CD4-positive, alpha-beta T cell (primary cell): ENCODE measurements around the gene RHOXF2B. TPM values are rescaled to one million over a fixed set of nuclear protein-coding genes. Genes with fewer than 3 reads are reported as not detected.

Experiments
- ATAC-seq: fragments of 200-7000 bp; cut with Tn5 transposase; one replicate; pipeline ENCODE4 v1.10.0; 2022; ENCODE audit warnings: mild to moderate bottlenecking; ENCODE audit not compliant: poor library complexity
- CTCF ChIA-PET: fragments of 350-600 bp; sonication (Branson Sonifier 250); formaldehyde crosslinking; loops from one replicate; lab custom pipeline; 2021; ENCODE audit warnings: antibody characterized with exemption, inconsistent platforms; lab: Charles Lee
- POLR2A ChIA-PET: fragments of 350-600 bp; sonication (Branson Sonifier 250); formaldehyde crosslinking; loops from one replicate; lab custom pipeline; 2021; ENCODE audit warnings: antibody characterized with exemption, inconsistent platforms; lab: Charles Lee
- DNase-seq, 14 experiments: peaks; one replicate each; pipeline ENCODE4 v3.0.0-alpha.2; 2013 to 2020; ENCODE audit warnings: mixed read lengths in 2 of 14
- H3K27ac ChIP-seq, 2 donors: one replicate each; pipeline versions ENCODE4 v1.5.1 to v1.7.0; 2013; ENCODE audit warnings: low read length in 2 of 2, low read depth in 1 of 2, mild to moderate bottlenecking in 1 of 2
- H3K27me3 ChIP-seq, 2 experiments: 1 replicate in 1 of 2; 2 replicates in 1 of 2; pipeline versions ENCODE4 v1.6.1 to v1.7.0; 2013; ENCODE audit warnings: low read length in 2 of 2, control low read depth in 1 of 2, mild to moderate bottlenecking in 1 of 2, moderate library complexity in 1 of 2; ENCODE audit not compliant: insufficient read depth in 2 of 2, control insufficient read depth in 1 of 2
- H3K36me3 ChIP-seq: one replicate; pipeline ENCODE4 v1.6.1; 2013; ENCODE audit warnings: low read length, control low read depth; ENCODE audit not compliant: insufficient read depth
- H3K4me1 ChIP-seq: one replicate; pipeline ENCODE4 v1.6.1; 2013; ENCODE audit warnings: low read length, control low read depth; ENCODE audit not compliant: insufficient read depth
- H3K4me3 ChIP-seq: one replicate; pipeline ENCODE4 v1.5.1; 2013; ENCODE audit warnings: mild to moderate bottlenecking, low read length, moderate library complexity
- H3K9me3 ChIP-seq, 2 experiments: 1 replicate in 1 of 2; 2 replicates in 1 of 2; pipeline versions ENCODE4 v1.6.1 to v1.7.0; 2013; ENCODE audit warnings: low read length in 2 of 2, mild to moderate bottlenecking in 2 of 2, control low read depth in 1 of 2, moderate library complexity in 1 of 2; ENCODE audit not compliant: control insufficient read depth in 1 of 2, insufficient read depth in 1 of 2
- H3K27ac Mint-ChIP-seq: one replicate; pipeline ENCODE4 v1.8.0; 2020; ENCODE audit warnings: mixed read lengths
- H3K27me3 Mint-ChIP-seq: one replicate; pipeline ENCODE4 v1.8.0; 2021; ENCODE audit warnings: mixed read lengths
- H3K36me3 Mint-ChIP-seq: one replicate; pipeline ENCODE4 v1.8.0; 2021; ENCODE audit warnings: low read depth, mixed read lengths
- H3K4me1 Mint-ChIP-seq: one replicate; pipeline ENCODE4 v1.8.0; 2021; ENCODE audit warnings: low read depth, mixed read lengths
- H3K4me3 Mint-ChIP-seq: one replicate; pipeline ENCODE4 v1.8.0; 2020; ENCODE audit warnings: mild to moderate bottlenecking, mixed read lengths
- H3K9me3 Mint-ChIP-seq: one replicate; pipeline ENCODE4 v1.8.0; 2020; ENCODE audit warnings: mixed read lengths
- intact Hi-C, 2 experiments: fragments of 100-400 bp; cut with DNase I in 1 of 2; cut with micrococcal nuclease in 1 of 2; formaldehyde crosslinking; loops; one replicate each; pipeline versions ENCODE4 v1.15.1 to v1.9.0; 2023 to 2025; cut with DNase I, micrococcal nuclease
- total RNA-seq, 174 experiments: library from RNA in 2 of 174; stranded (reverse) in 2 of 174; gene quantifications; one replicate each; pipeline ENCODE4 v1.2.3 and lab custom pipeline; 2021 to 2026
- TF ChIP-seq, protein P1 (sequence below): fragments of 200-600 bp; IDR thresholded peaks from one replicate; pipeline ENCODE4 v1.8.0; 2022; ENCODE audit warnings: antibody characterized with exemption, mild to moderate bottlenecking

The RHOXF2B gene
- total RNA-seq, 2 experiments from 2014 or later, result not detected

DNA sequence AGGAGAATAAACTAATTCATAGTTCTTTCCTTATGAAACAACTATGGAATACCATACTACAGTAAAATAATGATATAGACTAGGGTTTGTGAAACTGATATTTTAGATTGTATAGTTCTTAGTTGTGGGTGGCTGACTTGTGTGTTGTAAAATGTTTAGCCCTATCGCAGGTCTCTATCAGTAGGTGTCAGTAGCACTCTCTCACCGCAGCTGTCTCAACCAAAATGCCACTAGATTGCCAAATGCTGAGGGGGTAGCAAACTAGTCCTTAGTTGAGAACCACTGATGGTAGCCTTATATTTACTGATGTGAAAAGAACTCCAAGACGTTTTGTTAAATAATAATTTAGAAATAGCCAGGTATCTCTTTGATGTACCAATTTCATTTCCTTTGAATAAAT is 48.1 kb downstream of the RHOXF2B start:
- H3K27ac Mint-ChIP-seq, result no peak overlapping the region
- no peaks in the 10 kb centered on the region for H3K9me3 ChIP-seq
- H3K4me3 ChIP-seq, result no peak overlapping the region
- ChIA-PET CTCF (no interaction called here), POLR2A (no interaction called here)
- no peaks in the 10 kb centered on the region for H3K9me3 Mint-ChIP-seq
- no peak overlapping the region for H3K4me3 Mint-ChIP-seq
- no peaks in the 10 kb centered on the region for H3K4me1 ChIP-seq
- no peak overlapping the region for H3K27ac ChIP-seq
- TF ChIP-seq, protein P1, sequence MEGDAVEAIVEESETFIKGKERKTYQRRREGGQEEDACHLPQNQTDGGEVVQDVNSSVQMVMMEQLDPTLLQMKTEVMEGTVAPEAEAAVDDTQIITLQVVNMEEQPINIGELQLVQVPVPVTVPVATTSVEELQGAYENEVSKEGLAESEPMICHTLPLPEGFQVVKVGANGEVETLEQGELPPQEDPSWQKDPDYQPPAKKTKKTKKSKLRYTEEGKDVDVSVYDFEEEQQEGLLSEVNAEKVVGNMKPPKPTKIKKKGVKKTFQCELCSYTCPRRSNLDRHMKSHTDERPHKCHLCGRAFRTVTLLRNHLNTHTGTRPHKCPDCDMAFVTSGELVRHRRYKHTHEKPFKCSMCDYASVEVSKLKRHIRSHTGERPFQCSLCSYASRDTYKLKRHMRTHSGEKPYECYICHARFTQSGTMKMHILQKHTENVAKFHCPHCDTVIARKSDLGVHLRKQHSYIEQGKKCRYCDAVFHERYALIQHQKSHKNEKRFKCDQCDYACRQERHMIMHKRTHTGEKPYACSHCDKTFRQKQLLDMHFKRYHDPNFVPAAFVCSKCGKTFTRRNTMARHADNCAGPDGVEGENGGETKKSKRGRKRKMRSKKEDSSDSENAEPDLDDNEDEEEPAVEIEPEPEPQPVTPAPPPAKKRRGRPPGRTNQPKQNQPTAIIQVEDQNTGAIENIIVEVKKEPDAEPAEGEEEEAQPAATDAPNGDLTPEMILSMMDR, result no peak
- intact Hi-C loops, result no loop called here
- ATAC-seq (no peak), DNase-seq (no peak)
- H3K4me1 Mint-ChIP-seq, result no peaks in the 10 kb centered on the region
- peaks cover 0 to 6% of the 10 kb centered on the region in 2 experiments for H3K27me3 ChIP-seq
- peaks cover 13% of the 10 kb centered on the region for H3K27me3 Mint-ChIP-seq
- H3K36me3 ChIP-seq, result no peaks in the 10 kb centered on the region
- H3K36me3 Mint-ChIP-seq, result no peaks in the 10 kb centered on the region

DNA sequence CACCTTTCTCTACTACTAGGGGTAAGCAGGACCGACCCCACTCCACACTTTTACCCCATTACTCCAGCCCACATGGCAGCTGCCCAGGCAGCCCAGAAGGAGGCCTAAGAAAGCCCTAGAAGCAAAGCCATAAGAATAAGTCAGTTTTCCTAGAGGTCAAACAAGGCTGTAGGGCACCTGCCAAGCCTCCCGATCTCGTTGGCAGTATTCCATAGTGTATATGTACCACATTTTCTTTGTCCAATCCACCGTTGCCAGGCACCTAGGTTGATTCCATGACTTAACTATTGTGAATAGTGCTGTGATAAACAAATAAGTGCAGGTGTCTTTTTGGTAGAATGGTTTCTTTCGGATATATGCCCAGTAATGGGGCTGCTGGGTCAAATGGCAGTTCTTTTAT is 54.2 kb downstream of the RHOXF2B start:
- H3K4me1 ChIP-seq, result no peaks in the 10 kb centered on the region
- H3K27me3 ChIP-seq, result peaks cover 0 to 2% of the 10 kb centered on the region in 2 experiments
- TF ChIP-seq, protein P1, result no peak
- Mint-ChIP-seq H3K27ac (no peak overlapping the region), H3K4me1 (no peaks in the 10 kb centered on the region), H3K27me3 (peaks cover 14% of the 10 kb centered on the region), H3K9me3 (no peaks in the 10 kb centered on the region), H3K4me3 (no peak overlapping the region), H3K36me3 (no peaks in the 10 kb centered on the region)
- ChIA-PET CTCF (no interaction called here), POLR2A (no interaction called here)
- H3K4me3 ChIP-seq, result no peak overlapping the region
- DNase-seq (no peak), ATAC-seq (no peak)
- no peaks in the 10 kb centered on the region for H3K9me3 ChIP-seq
- H3K36me3 ChIP-seq, result no peaks in the 10 kb centered on the region
- intact Hi-C loops, result no loop called here
- H3K27ac ChIP-seq, result no peak overlapping the region

DNA sequence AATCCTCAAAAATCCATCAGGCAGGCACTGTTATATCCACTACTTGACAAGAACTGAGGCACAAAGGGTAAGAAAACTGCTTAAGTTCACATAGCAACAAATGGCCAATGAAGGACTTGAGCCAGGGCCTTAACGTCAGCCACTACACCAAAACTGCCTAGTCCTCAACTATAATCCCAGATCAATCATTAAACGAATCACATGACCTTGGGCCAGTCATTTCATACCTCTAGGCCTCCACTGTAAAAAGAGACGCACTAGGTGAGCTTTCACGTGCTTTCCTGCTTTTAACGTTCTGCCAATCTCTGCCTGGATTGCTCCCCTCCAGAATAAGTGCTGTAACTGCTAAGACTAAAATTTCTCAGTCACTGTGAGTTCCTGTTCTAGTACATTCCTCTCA is 54.7 kb downstream of the RHOXF2B start:
- H3K27me3 ChIP-seq, result peaks cover under 1 to 2% of the 10 kb centered on the region in 2 experiments
- Mint-ChIP-seq H3K27ac (no peak overlapping the region), H3K36me3 (no peaks in the 10 kb centered on the region), H3K4me1 (no peaks in the 10 kb centered on the region), H3K4me3 (no peak overlapping the region), H3K27me3 (peaks cover 19% of the 10 kb centered on the region), H3K9me3 (no peaks in the 10 kb centered on the region)
- ATAC-seq (no peak), DNase-seq (no peak)
- no peak overlapping the region for H3K4me3 ChIP-seq
- TF ChIP-seq, protein P1, result no peak
- CTCF ChIA-PET, result no interaction called here
- intact Hi-C loops, result no loop called here
- H3K4me1 ChIP-seq, result no peaks in the 10 kb centered on the region
- H3K27ac ChIP-seq, result no peak overlapping the region
- H3K9me3 ChIP-seq, result no peaks in the 10 kb centered on the region
- POLR2A ChIA-PET, result no interaction called here
- no peaks in the 10 kb centered on the region for H3K36me3 ChIP-seq

Other genes starting within 250 kb of the RHOXF2B start
- 1 to 10 TPM; 4.7 to 5.7 TPM for gene UPF3B, start 224.7 kb downstream of the RHOXF2B start, total RNA-seq
- 10 to 100 TPM; 32.5 to 33.5 TPM for gene RNF113A, start 206.0 kb downstream of the RHOXF2B start, total RNA-seq
- gene NDUFA1, start 205.9 kb downstream of the RHOXF2B start, total RNA-seq, result 10 to 100 TPM; 45.4 to 46.2 TPM
- not detected for gene AKAP14, start 181.8 kb downstream of the RHOXF2B start, total RNA-seq
- gene NKAP, start 133.9 kb downstream of the RHOXF2B start, total RNA-seq, result 10 to 100 TPM; 14.5 to 15.6 TPM
- gene RHOXF1, start 38.2 kb upstream of the RHOXF2B start, total RNA-seq, result under 1 TPM in 1 of 2 experiments, not detected in 1; 0.45 TPM
- not detected for gene RHOXF2, start 80.9 kb upstream of the RHOXF2B start, total RNA-seq
- gene ZBTB33, start 173.1 kb upstream of the RHOXF2B start, total RNA-seq, result 10 to 100 TPM; 31.6 to 32.7 TPM
- not detected for gene TMEM255A, start 233.8 kb upstream of the RHOXF2B start, total RNA-seq